Panc1 (cell line): ENCODE data around the gene NRCAM. TPM values are rescaled to one million over a fixed set of nuclear protein-coding genes. Genes with fewer than 3 reads are reported as not detected.

Experiments
- ATAC-seq: fragments of 200-7000 bp; cut with Tn5 transposase; 2 replicates; pipeline ENCODE4 v1.9.1; 2020; ENCODE audit warnings: mild to moderate bottlenecking, moderate library complexity
- BruUV-seq: library from RNA; stranded (reverse); fragments of 400-500 nt; replicated peaks from 2 replicates; lab custom pipeline; 2021; lab: Mats Ljungman, UMichigan
- CTCF ChIA-PET: fragments of 300-600 bp; sonication (Branson Sonifier 250); formaldehyde crosslinking; loops from one replicate; lab custom pipeline; 2022; ENCODE audit warnings: antibody characterized with exemption; lab: Charles Lee
- POLR2A ChIA-PET: fragments of 300-600 bp; sonication (Branson Sonifier 250); formaldehyde crosslinking; loops from one replicate; lab custom pipeline; 2022; ENCODE audit warnings: antibody characterized with exemption; lab: Charles Lee
- DNase-seq: peaks from one replicate; pipeline ENCODE4 v3.0.0-alpha.2; 2010; ENCODE audit warnings: low read depth, low spot score
- H3K27ac ChIP-seq: 2 replicates; pipeline ENCODE4 v1.5.1; 2011; ENCODE audit warnings: mild to moderate bottlenecking, low read length, inconsistent platforms
- H3K27me3 ChIP-seq: fragments of 200-500 bp; sonication (Bioruptor generic); 2 replicates; pipeline ENCODE4 v1.6.0; 2014; ENCODE audit warnings: low read length, inconsistent platforms; ENCODE audit not compliant: control insufficient read depth, insufficient read depth
- H3K36me3 ChIP-seq: fragments of 200-500 bp; sonication (Bioruptor generic); 2 replicates; pipeline ENCODE4 v1.5.1; 2014; ENCODE audit warnings: inconsistent platforms, mild to moderate bottlenecking, low read length, moderate library complexity; ENCODE audit not compliant: control insufficient read depth, insufficient read depth
- H3K4me1 ChIP-seq: 2 replicates; pipeline ENCODE4 v1.5.1; 2011; ENCODE audit warnings: inconsistent platforms, mild to moderate bottlenecking, low read length, moderate library complexity; ENCODE audit not compliant: control insufficient read depth, insufficient read depth
- H3K4me3 ChIP-seq, 2 experiments: 2 replicates each; pipeline ENCODE4 v1.5.1; 2011 to 2012; ENCODE audit warnings: low read depth in 2 of 2, low read length in 2 of 2, mild to moderate bottlenecking in 2 of 2, inconsistent platforms in 1 of 2, moderate library complexity in 1 of 2
- H3K9me3 ChIP-seq: fragments of 200-500 bp; sonication (Bioruptor generic); 2 replicates; pipeline ENCODE4 v1.5.1; 2014; ENCODE audit warnings: low read depth, mild to moderate bottlenecking, inconsistent platforms, low read length, moderate library complexity; ENCODE audit not compliant: control insufficient read depth, insufficient read depth
- POLR2AphosphoS5 ChIP-seq: IDR thresholded peaks from 2 replicates; pipeline ENCODE4 v1.6.1; 2012; ENCODE audit warnings: mild to moderate bottlenecking, low read depth, low read length, moderate library complexity
- SIN3A ChIP-seq: IDR thresholded peaks from 2 replicates; pipeline ENCODE4 v1.6.1; 2012; ENCODE audit warnings: low read depth, mild to moderate bottlenecking, low read length, moderate library complexity, borderline replicate concordance; ENCODE audit not compliant: insufficient read depth
- TCF7L2 ChIP-seq: IDR thresholded peaks from 2 replicates; pipeline ENCODE4 v1.6.1; 2011; ENCODE audit warnings: mild to moderate bottlenecking, low read depth, low read length, inconsistent platforms
- in situ Hi-C: cut with HindIII; loops from 2 replicates; pipeline ENCODE4 v1.10.0; 2016; ENCODE audit warnings: low sequenced_read_pairs, low pct_unique_long_range_greater_than_20kb
- intact Hi-C: fragments of 100-400 bp; cut with micrococcal nuclease; formaldehyde crosslinking; loops from one replicate; pipeline ENCODE4 v1.10.0; 2022; ENCODE audit not compliant: unreplicated experiment
- total RNA-seq: library from RNA; stranded (reverse); gene quantifications from one replicate; pipeline ENCODE4 v1.2.1, GENCODE V29; 2021; ENCODE audit not compliant: unreplicated experiment
- TF ChIP-seq, protein P1 (sequence below), 2 experiments: IDR thresholded peaks; 2 replicates each; pipeline ENCODE4 v1.6.1; 2011 to 2012; ENCODE audit warnings: low read depth in 2 of 2, control low read depth in 1 of 2, low read length in 1 of 2, mild to moderate bottlenecking in 1 of 2, moderate library complexity in 1 of 2; ENCODE audit not compliant: insufficient read depth in 1 of 2
- TF ChIP-seq, protein P2 (sequence below): fragments of 450-650 bp; IDR thresholded peaks from 2 replicates; pipeline ENCODE4 v1.5.1; 2017; ENCODE audit warnings: mild to moderate bottlenecking

NRCAM gene
- total RNA-seq, 1 experiment from 2014 or later, result 0.21 TPM

DNA sequence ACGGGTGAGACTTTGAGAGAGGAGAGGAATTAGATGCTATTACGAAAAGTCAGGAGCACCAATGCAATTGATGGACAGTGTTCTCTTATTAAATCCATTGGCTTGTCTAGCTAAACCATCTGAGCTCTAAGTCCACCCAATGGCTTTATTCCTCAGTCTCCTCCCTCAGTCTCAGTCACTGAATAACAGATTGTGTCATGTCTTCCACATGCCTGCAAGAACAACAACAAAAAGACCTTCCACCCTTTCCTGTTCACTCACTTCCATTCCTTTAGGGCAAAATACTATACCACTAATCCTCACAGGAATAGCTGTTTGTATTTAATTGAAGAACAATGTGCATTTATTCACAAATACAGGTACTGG is 171.2 kb downstream of the NRCAM start:
- POLR2A ChIA-PET, result no interaction called here
- Histone ChIP-seq H3K4me3 (no peak overlapping the region), H3K36me3 (no peaks in the 10 kb centered on the region), H3K9me3 (no peaks in the 10 kb centered on the region), H3K4me1 (no peaks in the 10 kb centered on the region), H3K27ac (no peak overlapping the region), H3K27me3 (peaks cover 5% of the 10 kb centered on the region; the same call in 1 of the 2 replicates)
- in situ Hi-C loops (no loop called here), intact Hi-C loops (no loop called here)
- CTCF ChIA-PET, result no interaction called here
- ATAC-seq (no peak), DNase-seq (no peak)
- BruUV-seq, result no TSS peak
- TF ChIP-seq, protein P1, sequence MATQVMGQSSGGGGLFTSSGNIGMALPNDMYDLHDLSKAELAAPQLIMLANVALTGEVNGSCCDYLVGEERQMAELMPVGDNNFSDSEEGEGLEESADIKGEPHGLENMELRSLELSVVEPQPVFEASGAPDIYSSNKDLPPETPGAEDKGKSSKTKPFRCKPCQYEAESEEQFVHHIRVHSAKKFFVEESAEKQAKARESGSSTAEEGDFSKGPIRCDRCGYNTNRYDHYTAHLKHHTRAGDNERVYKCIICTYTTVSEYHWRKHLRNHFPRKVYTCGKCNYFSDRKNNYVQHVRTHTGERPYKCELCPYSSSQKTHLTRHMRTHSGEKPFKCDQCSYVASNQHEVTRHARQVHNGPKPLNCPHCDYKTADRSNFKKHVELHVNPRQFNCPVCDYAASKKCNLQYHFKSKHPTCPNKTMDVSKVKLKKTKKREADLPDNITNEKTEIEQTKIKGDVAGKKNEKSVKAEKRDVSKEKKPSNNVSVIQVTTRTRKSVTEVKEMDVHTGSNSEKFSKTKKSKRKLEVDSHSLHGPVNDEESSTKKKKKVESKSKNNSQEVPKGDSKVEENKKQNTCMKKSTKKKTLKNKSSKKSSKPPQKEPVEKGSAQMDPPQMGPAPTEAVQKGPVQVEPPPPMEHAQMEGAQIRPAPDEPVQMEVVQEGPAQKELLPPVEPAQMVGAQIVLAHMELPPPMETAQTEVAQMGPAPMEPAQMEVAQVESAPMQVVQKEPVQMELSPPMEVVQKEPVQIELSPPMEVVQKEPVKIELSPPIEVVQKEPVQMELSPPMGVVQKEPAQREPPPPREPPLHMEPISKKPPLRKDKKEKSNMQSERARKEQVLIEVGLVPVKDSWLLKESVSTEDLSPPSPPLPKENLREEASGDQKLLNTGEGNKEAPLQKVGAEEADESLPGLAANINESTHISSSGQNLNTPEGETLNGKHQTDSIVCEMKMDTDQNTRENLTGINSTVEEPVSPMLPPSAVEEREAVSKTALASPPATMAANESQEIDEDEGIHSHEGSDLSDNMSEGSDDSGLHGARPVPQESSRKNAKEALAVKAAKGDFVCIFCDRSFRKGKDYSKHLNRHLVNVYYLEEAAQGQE (IDR thresholded peaks at IDR 0.05; ENCODE audit: insufficient read depth in 1 of 2, low read depth in 2 of 2, low read length in 1 of 2), result no peak
- no peak for TF ChIP-seq SIN3A
- TF ChIP-seq TCF7L2, result no peak
- TF ChIP-seq POLR2AphosphoS5, result no peak
- TF ChIP-seq, protein P2, sequence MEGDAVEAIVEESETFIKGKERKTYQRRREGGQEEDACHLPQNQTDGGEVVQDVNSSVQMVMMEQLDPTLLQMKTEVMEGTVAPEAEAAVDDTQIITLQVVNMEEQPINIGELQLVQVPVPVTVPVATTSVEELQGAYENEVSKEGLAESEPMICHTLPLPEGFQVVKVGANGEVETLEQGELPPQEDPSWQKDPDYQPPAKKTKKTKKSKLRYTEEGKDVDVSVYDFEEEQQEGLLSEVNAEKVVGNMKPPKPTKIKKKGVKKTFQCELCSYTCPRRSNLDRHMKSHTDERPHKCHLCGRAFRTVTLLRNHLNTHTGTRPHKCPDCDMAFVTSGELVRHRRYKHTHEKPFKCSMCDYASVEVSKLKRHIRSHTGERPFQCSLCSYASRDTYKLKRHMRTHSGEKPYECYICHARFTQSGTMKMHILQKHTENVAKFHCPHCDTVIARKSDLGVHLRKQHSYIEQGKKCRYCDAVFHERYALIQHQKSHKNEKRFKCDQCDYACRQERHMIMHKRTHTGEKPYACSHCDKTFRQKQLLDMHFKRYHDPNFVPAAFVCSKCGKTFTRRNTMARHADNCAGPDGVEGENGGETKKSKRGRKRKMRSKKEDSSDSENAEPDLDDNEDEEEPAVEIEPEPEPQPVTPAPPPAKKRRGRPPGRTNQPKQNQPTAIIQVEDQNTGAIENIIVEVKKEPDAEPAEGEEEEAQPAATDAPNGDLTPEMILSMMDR, result no peak

DNA sequence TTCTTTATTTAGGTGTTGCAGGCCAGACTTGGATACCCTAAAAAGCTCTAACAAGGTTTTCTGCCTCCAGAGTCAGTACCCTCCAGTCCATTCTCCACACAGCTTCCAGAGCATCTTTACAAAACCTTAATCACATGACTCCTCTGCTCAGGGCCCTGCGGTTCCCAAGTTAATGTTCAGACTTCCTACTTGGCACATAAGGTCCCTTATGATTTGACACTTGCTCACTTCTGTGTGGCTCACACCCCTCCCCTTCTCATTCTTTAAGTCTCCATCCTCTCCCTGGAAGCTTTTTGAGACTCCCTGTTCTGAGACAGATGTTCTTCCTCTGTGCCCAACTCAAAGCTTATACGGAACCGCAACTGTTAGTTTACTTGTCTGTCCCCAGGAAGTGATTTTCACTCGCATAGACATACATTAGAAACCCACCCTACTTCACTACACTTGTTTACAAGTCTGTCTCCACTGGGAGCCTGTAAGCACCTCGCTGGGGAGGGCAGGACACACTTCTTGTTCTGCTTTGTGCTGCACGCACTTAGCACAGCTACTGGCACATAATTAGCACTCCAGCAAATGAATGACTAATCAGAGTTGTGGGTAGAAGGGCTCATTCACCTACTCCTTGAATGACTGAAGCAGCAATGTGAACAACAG is 171.8 kb downstream of the NRCAM start:
- H3K9me3 ChIP-seq, result no peaks in the 10 kb centered on the region
- BruUV-seq, result no TSS peak
- DNase-seq, result no peak
- H3K27me3 ChIP-seq, result peaks cover 5% of the 10 kb centered on the region; the same call in 1 of the 2 replicates
- no peak overlapping the region for H3K4me3 ChIP-seq
- H3K27ac ChIP-seq, result no peak overlapping the region
- CTCF ChIA-PET, result no interaction called here
- H3K4me1 ChIP-seq, result no peaks in the 10 kb centered on the region
- intact Hi-C loops (no loop called here), in situ Hi-C loops (no loop called here)
- TF ChIP-seq TCF7L2, result no peak
- TF ChIP-seq, protein P1 (IDR thresholded peaks at IDR 0.05; ENCODE audit: insufficient read depth in 1 of 2, low read depth in 2 of 2, low read length in 1 of 2), result no peak
- TF ChIP-seq POLR2AphosphoS5, result no peak
- no peak for TF ChIP-seq SIN3A
- ATAC-seq, result no peak
- POLR2A ChIA-PET, result no interaction called here
- H3K36me3 ChIP-seq, result no peaks in the 10 kb centered on the region
